Thyroid gland (tissue), 4 donors: ENCODE data around the gene OR10D3.

Experiments used
- POLR2A ChIP-seq, 2 donors: fragments of 450-650 bp; IDR thresholded peaks; one replicate each; pipeline ENCODE4 v1.6.1; 2017; ENCODE audit warnings: antibody characterized with exemption in 2 of 2, mild to moderate bottlenecking in 2 of 2, moderate library complexity in 1 of 2
- TF ChIP-seq, protein P1 (sequence below), 6 experiments: fragments of 200-600 bp in 3 of 6; fragments of 450-650 bp in 3 of 6; sonication (generic) in 3 of 6; IDR thresholded peaks; one replicate each; pipeline ENCODE4 v1.5.1; 2016 to 2019; ENCODE audit warnings: antibody characterized with exemption in 6 of 6, mild to moderate bottlenecking in 2 of 6, inconsistent platforms in 1 of 6, moderate library complexity in 1 of 6

DNA sequence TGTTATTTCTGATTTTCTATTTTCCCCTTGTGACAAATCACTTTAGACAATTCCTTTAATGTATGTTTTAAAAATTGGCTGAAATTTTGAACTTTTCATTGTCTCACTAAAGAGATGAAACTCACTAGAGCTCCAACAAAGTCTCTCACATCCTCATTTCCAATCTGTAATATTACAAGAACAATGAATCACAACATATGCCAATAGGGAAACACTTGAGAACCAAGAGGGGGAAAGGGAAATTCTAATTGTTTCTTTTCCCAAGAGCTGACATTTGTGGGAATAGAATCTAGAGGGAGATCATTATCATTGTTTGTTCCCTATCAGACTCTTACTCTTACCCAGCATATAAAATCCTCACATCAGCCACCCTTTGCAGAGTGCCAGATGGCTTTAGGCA lies 28.2 kb downstream of the OR10D3 start:
- TF ChIP-seq, protein P1, sequence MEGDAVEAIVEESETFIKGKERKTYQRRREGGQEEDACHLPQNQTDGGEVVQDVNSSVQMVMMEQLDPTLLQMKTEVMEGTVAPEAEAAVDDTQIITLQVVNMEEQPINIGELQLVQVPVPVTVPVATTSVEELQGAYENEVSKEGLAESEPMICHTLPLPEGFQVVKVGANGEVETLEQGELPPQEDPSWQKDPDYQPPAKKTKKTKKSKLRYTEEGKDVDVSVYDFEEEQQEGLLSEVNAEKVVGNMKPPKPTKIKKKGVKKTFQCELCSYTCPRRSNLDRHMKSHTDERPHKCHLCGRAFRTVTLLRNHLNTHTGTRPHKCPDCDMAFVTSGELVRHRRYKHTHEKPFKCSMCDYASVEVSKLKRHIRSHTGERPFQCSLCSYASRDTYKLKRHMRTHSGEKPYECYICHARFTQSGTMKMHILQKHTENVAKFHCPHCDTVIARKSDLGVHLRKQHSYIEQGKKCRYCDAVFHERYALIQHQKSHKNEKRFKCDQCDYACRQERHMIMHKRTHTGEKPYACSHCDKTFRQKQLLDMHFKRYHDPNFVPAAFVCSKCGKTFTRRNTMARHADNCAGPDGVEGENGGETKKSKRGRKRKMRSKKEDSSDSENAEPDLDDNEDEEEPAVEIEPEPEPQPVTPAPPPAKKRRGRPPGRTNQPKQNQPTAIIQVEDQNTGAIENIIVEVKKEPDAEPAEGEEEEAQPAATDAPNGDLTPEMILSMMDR (IDR thresholded peaks at IDR 0.05), result no peak
- TF ChIP-seq POLR2A (IDR thresholded peaks at IDR 0.05), result no peak
